Endothelial cell of umbilical vein (primary cell): ENCODE measurements around the gene NKX2-3.

ENCODE experiments used
- CTCF ChIP-seq, 2 donors: IDR thresholded peaks; 1 replicate in 1 of 2; 2 replicates in 1 of 2; pipeline ENCODE4 v1.5.1; 2011; ENCODE audit warnings: low read length in 2 of 2, mild to moderate bottlenecking in 2 of 2, moderate library complexity in 2 of 2, control low read depth in 1 of 2, inconsistent platforms in 1 of 2, low read depth in 1 of 2; ENCODE audit not compliant: insufficient read depth in 1 of 2; ENCODE audit errors: extremely low read depth in 1 of 2
- EZH2 ChIP-seq: IDR thresholded peaks from 2 replicates; pipeline ENCODE4 v1.6.1; 2012; ENCODE audit warnings: borderline replicate concordance, low read depth, mild to moderate bottlenecking, moderate library complexity, low read length, inconsistent platforms; ENCODE audit not compliant: severe bottlenecking
- FOS ChIP-seq: IDR thresholded peaks from 2 replicates; pipeline ENCODE4 v1.6.1; 2011; ENCODE audit warnings: mild to moderate bottlenecking, low read length, moderate library complexity, borderline replicate concordance; ENCODE audit not compliant: insufficient read depth
- GATA2 ChIP-seq: IDR thresholded peaks from 2 replicates; pipeline ENCODE4 v1.7.0; 2011; ENCODE audit warnings: low read depth, mild to moderate bottlenecking, moderate library complexity, mixed read lengths, low read length; ENCODE audit not compliant: insufficient read length, insufficient read depth
- JUN ChIP-seq: IDR thresholded peaks from 2 replicates; pipeline ENCODE4 v1.6.1; 2011; ENCODE audit warnings: borderline replicate concordance, low read depth; ENCODE audit not compliant: insufficient read length, insufficient read depth
- MAX ChIP-seq: IDR thresholded peaks from 2 replicates; pipeline ENCODE4 v1.6.1; 2011; ENCODE audit not compliant: insufficient read depth, insufficient read length
- POLR2A ChIP-seq: IDR thresholded peaks from 2 replicates; pipeline ENCODE4 v1.6.1; 2012; ENCODE audit warnings: low read depth, mild to moderate bottlenecking, control low read depth, low read length
- POLR2AphosphoS5 ChIP-seq: IDR thresholded peaks from 2 replicates; pipeline ENCODE4 v1.6.1; 2012; ENCODE audit warnings: low read depth, mild to moderate bottlenecking, control low read depth, low read length, moderate library complexity; ENCODE audit not compliant: insufficient read depth

- TF ChIP-seq POLR2AphosphoS5 (no peak), CTCF (IDR thresholded peaks at IDR 0.05; ENCODE audit: extremely low read depth in 1 of 2, insufficient read depth in 1 of 2, low read depth in 1 of 2, low read length in 2 of 2) (no peak), POLR2A (no peak), EZH2 (no peak), MAX (no peak), GATA2 (no peak), JUN (no peak), FOS (no peak)
Measured at GRCh38 chr10:99497343-99498025, 35.3 kb upstream of the NKX2-3 start.
